ENCODE results near the gene MRPS18A.

GRCh38 chr6:43645613-43645964, 42.0 kb downstream of the MRPS18A start:
- no peak for TF ChIP-seq EP300 (IDR thresholded peaks at IDR 0.05)
- no peak for TF ChIP-seq CTCF (IDR thresholded peaks at IDR 0.05)
- no peak for TF ChIP-seq POLR2A (IDR thresholded peaks at IDR 0.05)
